ENCODE measurements around the gene GRIN1. TPM values are rescaled to one million over a fixed set of nuclear protein-coding genes. Genes with fewer than 3 reads are reported as not detected.
A peak's percentile ranks its signal among the peaks of the same experiment; 100 is the strongest.

Gene GRIN1
- total and polyA plus RNA-seq, 2 of the 13 experiments (the other 11 are each of a cell fraction or from before 2014, with no cell fraction given): 0.13 TPM; not detected in 1

DNA sequence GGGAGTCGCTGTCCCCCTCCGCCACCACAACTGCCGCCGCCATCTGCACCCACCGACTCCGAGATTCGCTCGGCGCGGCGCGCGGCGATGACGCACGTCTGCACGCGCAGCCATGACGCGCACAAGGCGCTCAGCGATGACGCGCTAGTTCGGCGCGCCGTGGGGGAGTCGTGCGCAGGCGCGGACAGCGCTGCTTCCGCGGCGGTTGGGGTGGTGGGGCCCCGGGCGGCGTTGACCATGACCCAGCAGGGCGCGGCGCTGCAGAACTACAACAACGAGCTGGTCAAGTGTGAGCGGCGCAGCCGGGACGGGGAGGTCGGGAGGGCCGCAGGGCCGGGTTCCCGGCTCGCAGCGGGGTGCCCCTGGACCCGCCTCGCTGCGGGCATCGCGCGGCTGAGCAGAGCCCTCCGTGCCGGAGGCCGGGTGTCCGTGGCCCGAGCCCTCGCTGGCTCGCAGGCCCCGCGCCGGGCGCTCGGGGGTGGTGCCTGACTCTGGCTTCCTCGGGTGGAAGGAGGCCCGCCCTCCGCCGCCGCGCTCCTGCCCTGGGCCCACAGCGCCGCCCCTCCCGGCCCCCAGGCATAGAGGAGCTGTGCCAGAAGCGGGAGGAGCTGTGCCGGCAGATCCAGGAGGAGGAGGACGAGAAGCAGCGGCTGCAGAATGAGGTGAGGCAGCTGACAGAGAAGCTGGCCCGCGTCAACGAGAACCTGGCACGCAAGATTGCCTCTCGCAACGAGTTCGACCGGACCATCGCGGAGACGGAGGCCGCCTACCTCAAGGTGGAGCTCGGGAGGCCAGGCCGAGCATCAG, 49.7 kb downstream of the GRIN1 start, which contains the start of the genes ANAPC2 and SSNA1 (continued):
- peak; percentile 92 for TF ChIP-seq MYC (CRISPR knock-in tag; IDR thresholded peaks at IDR 0.05; ENCODE audit: borderline replicate concordance)
- no peak for TF ChIP-seq U2AF1 (optimal IDR thresholded peaks at IDR 0.05; ENCODE audit: low read depth, low read length)
- no peak for TF ChIP-seq NPAS2 (CRISPR knock-in tag; IDR thresholded peaks at IDR 0.05; ENCODE audit: borderline replicate concordance)
- TF ChIP-seq ZNF562 (CRISPR knock-in tag; IDR thresholded peaks at IDR 0.05; ENCODE audit: borderline replicate concordance): no peak
- TF ChIP-seq THYN1 (CRISPR knock-in tag; IDR thresholded peaks at IDR 0.05; ENCODE audit: borderline replicate concordance, low read depth): no peak
- peak; percentile 45 for TF ChIP-seq RBM39 (IDR thresholded peaks at IDR 0.05; ENCODE audit: low read depth, low read length, poor library complexity, severe bottlenecking)
- no peak; the same call in 1 of the 2 replicates for TF ChIP-seq CHD2 (IDR thresholded peaks at IDR 0.05; ENCODE audit: low read depth, low read length)
- TF ChIP-seq ZNF326 (CRISPR knock-in tag; IDR thresholded peaks at IDR 0.05; ENCODE audit: borderline replicate concordance): no peak
- TF ChIP-seq, protein P1, sequence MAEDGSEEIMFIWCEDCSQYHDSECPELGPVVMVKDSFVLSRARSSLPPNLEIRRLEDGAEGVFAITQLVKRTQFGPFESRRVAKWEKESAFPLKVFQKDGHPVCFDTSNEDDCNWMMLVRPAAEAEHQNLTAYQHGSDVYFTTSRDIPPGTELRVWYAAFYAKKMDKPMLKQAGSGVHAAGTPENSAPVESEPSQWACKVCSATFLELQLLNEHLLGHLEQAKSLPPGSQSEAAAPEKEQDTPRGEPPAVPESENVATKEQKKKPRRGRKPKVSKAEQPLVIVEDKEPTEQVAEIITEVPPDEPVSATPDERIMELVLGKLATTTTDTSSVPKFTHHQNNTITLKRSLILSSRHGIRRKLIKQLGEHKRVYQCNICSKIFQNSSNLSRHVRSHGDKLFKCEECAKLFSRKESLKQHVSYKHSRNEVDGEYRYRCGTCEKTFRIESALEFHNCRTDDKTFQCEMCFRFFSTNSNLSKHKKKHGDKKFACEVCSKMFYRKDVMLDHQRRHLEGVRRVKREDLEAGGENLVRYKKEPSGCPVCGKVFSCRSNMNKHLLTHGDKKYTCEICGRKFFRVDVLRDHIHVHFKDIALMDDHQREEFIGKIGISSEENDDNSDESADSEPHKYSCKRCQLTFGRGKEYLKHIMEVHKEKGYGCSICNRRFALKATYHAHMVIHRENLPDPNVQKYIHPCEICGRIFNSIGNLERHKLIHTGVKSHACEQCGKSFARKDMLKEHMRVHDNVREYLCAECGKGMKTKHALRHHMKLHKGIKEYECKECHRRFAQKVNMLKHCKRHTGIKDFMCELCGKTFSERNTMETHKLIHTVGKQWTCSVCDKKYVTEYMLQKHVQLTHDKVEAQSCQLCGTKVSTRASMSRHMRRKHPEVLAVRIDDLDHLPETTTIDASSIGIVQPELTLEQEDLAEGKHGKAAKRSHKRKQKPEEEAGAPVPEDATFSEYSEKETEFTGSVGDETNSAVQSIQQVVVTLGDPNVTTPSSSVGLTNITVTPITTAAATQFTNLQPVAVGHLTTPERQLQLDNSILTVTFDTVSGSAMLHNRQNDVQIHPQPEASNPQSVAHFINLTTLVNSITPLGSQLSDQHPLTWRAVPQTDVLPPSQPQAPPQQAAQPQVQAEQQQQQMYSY (CRISPR knock-in tag; IDR thresholded peaks at IDR 0.05): peak; percentile 71
- no peak for TF ChIP-seq MATR3 (CRISPR knock-in tag; IDR thresholded peaks at IDR 0.05)
- TF ChIP-seq, protein P2, sequence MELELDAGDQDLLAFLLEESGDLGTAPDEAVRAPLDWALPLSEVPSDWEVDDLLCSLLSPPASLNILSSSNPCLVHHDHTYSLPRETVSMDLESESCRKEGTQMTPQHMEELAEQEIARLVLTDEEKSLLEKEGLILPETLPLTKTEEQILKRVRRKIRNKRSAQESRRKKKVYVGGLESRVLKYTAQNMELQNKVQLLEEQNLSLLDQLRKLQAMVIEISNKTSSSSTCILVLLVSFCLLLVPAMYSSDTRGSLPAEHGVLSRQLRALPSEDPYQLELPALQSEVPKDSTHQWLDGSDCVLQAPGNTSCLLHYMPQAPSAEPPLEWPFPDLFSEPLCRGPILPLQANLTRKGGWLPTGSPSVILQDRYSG (CRISPR knock-in tag; IDR thresholded peaks at IDR 0.05): 0 out of 2 replicates have a peak, but pooled peaks have one; percentile 18
- peak; percentile 35; the same call in 1 of the 2 replicates for TF ChIP-seq KLF13 (CRISPR knock-in tag; IDR thresholded peaks at IDR 0.05)
- peak; percentile 71; the same call in 1 of the 2 replicates for TF ChIP-seq HES4 (CRISPR knock-in tag; IDR thresholded peaks at IDR 0.05; ENCODE audit: borderline replicate concordance)
- TF ChIP-seq ATRX (CRISPR knock-in tag; IDR thresholded peaks at IDR 0.05; ENCODE audit: borderline replicate concordance): no peak; the same call in 1 of the 2 replicates
- TF ChIP-seq, protein P3, sequence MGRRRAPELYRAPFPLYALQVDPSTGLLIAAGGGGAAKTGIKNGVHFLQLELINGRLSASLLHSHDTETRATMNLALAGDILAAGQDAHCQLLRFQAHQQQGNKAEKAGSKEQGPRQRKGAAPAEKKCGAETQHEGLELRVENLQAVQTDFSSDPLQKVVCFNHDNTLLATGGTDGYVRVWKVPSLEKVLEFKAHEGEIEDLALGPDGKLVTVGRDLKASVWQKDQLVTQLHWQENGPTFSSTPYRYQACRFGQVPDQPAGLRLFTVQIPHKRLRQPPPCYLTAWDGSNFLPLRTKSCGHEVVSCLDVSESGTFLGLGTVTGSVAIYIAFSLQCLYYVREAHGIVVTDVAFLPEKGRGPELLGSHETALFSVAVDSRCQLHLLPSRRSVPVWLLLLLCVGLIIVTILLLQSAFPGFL (CRISPR knock-in tag; IDR thresholded peaks at IDR 0.05): no peak
- no peak for TF ChIP-seq ZSCAN12 (CRISPR knock-in tag; IDR thresholded peaks at IDR 0.05)
- peak; percentile 64; the same call in 1 of the 2 replicates for TF ChIP-seq RFXAP (CRISPR knock-in tag; IDR thresholded peaks at IDR 0.05; ENCODE audit: borderline replicate concordance)
- TF ChIP-seq ELF4 (CRISPR knock-in tag; IDR thresholded peaks at IDR 0.05; ENCODE audit: borderline replicate concordance): no peak
- TF ChIP-seq, protein P4, sequence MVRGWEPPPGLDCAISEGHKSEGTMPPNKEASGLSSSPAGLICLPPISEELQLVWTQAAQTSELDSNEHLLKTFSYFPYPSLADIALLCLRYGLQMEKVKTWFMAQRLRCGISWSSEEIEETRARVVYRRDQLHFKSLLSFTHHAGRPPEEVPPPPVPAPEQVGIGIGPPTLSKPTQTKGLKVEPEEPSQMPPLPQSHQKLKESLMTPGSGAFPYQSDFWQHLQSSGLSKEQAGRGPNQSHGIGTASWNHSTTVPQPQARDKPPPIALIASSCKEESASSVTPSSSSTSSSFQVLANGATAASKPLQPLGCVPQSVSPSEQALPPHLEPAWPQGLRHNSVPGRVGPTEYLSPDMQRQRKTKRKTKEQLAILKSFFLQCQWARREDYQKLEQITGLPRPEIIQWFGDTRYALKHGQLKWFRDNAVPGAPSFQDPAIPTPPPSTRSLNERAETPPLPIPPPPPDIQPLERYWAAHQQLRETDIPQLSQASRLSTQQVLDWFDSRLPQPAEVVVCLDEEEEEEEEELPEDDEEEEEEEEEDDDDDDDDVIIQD (CRISPR knock-in tag; IDR thresholded peaks at IDR 0.05; ENCODE audit: low read depth): peak; percentile 23; the same call in 1 of the 2 replicates
- no peak; the same call in 1 of the 2 replicates for TF ChIP-seq ZIK1 (CRISPR knock-in tag; IDR thresholded peaks at IDR 0.05; ENCODE audit: borderline replicate concordance, low read depth)
- TF ChIP-seq GATAD1 (CRISPR knock-in tag; IDR thresholded peaks at IDR 0.05): peak; percentile 100
- TF ChIP-seq IKZF1 (IDR thresholded peaks at IDR 0.05): no peak

Data from HepG2 (cell line).